Subcutaneous abdominal adipose tissue (tissue), 5 donors: Measurements from ENCODE around the gene TWF2.

Source experiments
- H3K27ac ChIP-seq: one replicate; pipeline ENCODE4 v1.7.0; 2013; ENCODE audit warnings: low read depth, mild to moderate bottlenecking, inconsistent platforms, low read length, moderate library complexity
- H3K27me3 ChIP-seq, 5 donors: one replicate each; pipeline ENCODE4 v1.7.0; 2013; ENCODE audit warnings: low read length in 5 of 5, inconsistent platforms in 1 of 5; ENCODE audit not compliant: control insufficient read depth in 5 of 5, insufficient read depth in 4 of 5
- H3K36me3 ChIP-seq, 5 donors: one replicate each; pipeline ENCODE4 v1.7.0; 2013; ENCODE audit warnings: low read length in 5 of 5; ENCODE audit not compliant: control insufficient read depth in 5 of 5, insufficient read depth in 5 of 5
- H3K4me1 ChIP-seq, 5 donors: one replicate each; pipeline ENCODE4 v1.7.0; 2013; ENCODE audit warnings: low read length in 5 of 5, mild to moderate bottlenecking in 3 of 5, moderate library complexity in 1 of 5; ENCODE audit not compliant: control insufficient read depth in 5 of 5, insufficient read depth in 5 of 5
- H3K4me3 ChIP-seq, 5 donors: one replicate each; pipeline ENCODE4 v1.7.0; 2013; ENCODE audit warnings: low read length in 5 of 5, low read depth in 1 of 5
- H3K9ac ChIP-seq, 5 donors: one replicate each; pipeline ENCODE4 v1.7.0; 2013; ENCODE audit warnings: low read length in 5 of 5, mild to moderate bottlenecking in 4 of 5, moderate library complexity in 3 of 5
- H3K9me3 ChIP-seq, 5 donors: one replicate each; pipeline ENCODE4 v1.7.0; 2013; ENCODE audit warnings: low read length in 5 of 5; ENCODE audit not compliant: control insufficient read depth in 5 of 5
- donor health status: healthy.
- donor health status: healthy.
- donor health status: healthy.
- donor health status: healthy.
- donor health status: healthy.

The TWF2 gene

GRCh38 chr3:52248816-52249547 is 10.0 kb upstream of the TWF2 start:
- Histone ChIP-seq H3K4me3 (no peak overlapping the region), H3K27me3 (no peaks in the 10 kb centered on the region), H3K4me1 (peaks cover 5 to 50% (median 42%) of the 10 kb centered on the region in 5 donors), H3K27ac (no peak overlapping the region), H3K9me3 (no peaks in the 10 kb centered on the region), H3K36me3 (peaks cover 0 to 55% (median 44%) of the 10 kb centered on the region in 5 donors), H3K9ac (no peak overlapping the region)

- Histone ChIP-seq H3K27me3 (no peaks in the 10 kb centered on the region), H3K9me3 (peaks cover 0 to 3% (median 0%) of the 10 kb centered on the region in 5 donors), H3K4me1 (peaks cover 5 to 48% (median 38%) of the 10 kb centered on the region in 5 donors), H3K4me3 (no peak overlapping the region), H3K27ac (no peak overlapping the region), H3K9ac (peak overlapping the region in 1 of 5 donors; percentile 21), H3K36me3 (peaks cover 0 to 47% (median 37%) of the 10 kb centered on the region in 5 donors)
Measured at GRCh38 chr3:52248165-52248541, 9.2 kb upstream of the TWF2 start.

GRCh38 chr3:52247409-52248164 is 8.6 kb upstream of the TWF2 start:
- peaks cover 5 to 45% (median 35%) of the 10 kb centered on the region in 5 donors for H3K4me1 ChIP-seq
- H3K36me3 ChIP-seq: peaks cover 0 to 45% (median 34%) of the 10 kb centered on the region in 5 donors
- H3K27ac ChIP-seq: no peak overlapping the region
- H3K9ac ChIP-seq: peak overlapping the region in 1 of 5 donors; percentile 21
- no peaks in the 10 kb centered on the region for H3K27me3 ChIP-seq
- peaks cover 0 to 3% (median 0%) of the 10 kb centered on the region in 5 donors for H3K9me3 ChIP-seq
- peak overlapping the region in 2 of 5 donors; percentile 69 to 77 for H3K4me3 ChIP-seq

GRCh38 chr3:52246728-52247408 is 7.9 kb upstream of the TWF2 start:
- peak overlapping the region; percentile 69 to 78 (median 73) for H3K4me3 ChIP-seq
- H3K4me1 ChIP-seq: peaks cover 5 to 45% (median 35%) of the 10 kb centered on the region in 5 donors

GRCh38 chr3:52246264-52246620 is 7.3 kb upstream of the TWF2 start:
- H3K27me3 ChIP-seq: no peaks in the 10 kb centered on the region
- peaks cover 0 to 36% (median 28%) of the 10 kb centered on the region in 5 donors for H3K36me3 ChIP-seq
- peak overlapping the region; percentile 65 for H3K27ac ChIP-seq
- peaks cover 0 to 3% (median 0%) of the 10 kb centered on the region in 5 donors for H3K9me3 ChIP-seq
- peak overlapping the region; percentile 50 to 79 (median 73) for H3K9ac ChIP-seq
- H3K4me3 ChIP-seq: peak overlapping the region; percentile 69 to 78 (median 73)
- peaks cover 5 to 45% (median 35%) of the 10 kb centered on the region in 5 donors for H3K4me1 ChIP-seq

More at GRCh38 chr3:52246728-52247408, 7.9 kb upstream of the TWF2 start:
- H3K27ac ChIP-seq: peak overlapping the region; percentile 65
- H3K27me3 ChIP-seq: no peaks in the 10 kb centered on the region
- peaks cover 0 to 3% (median 0%) of the 10 kb centered on the region in 5 donors for H3K9me3 ChIP-seq
- H3K9ac ChIP-seq: peak overlapping the region in 2 of 5 donors; percentile 73 to 78
- H3K36me3 ChIP-seq: peaks cover 0 to 42% (median 30%) of the 10 kb centered on the region in 5 donors

GRCh38 chr3:52245322-52246263 is 6.6 kb upstream of the TWF2 start, which contains the start of gene PPM1M:
PPM1M (plus strand) TSS chr3:52245759; CDS start chr3:52245825, 66 bp downstream.
- H3K4me1 ChIP-seq: peaks cover 5 to 50% (median 38%) of the 10 kb centered on the region in 5 donors

GRCh38 chr3:52243791-52244628 is 5.1 kb upstream of the TWF2 start:
- H3K27ac ChIP-seq: peak overlapping the region; percentile 30
- H3K9ac ChIP-seq: no peak overlapping the region
- peaks cover 0 to 14% (median 13%) of the 10 kb centered on the region in 5 donors for H3K36me3 ChIP-seq
- peak overlapping the region in 1 of 5 donors; percentile 17 for H3K4me3 ChIP-seq
- peaks cover 5 to 65% (median 47%) of the 10 kb centered on the region in 5 donors for H3K4me1 ChIP-seq
- peaks cover 0 to 3% (median 0%) of the 10 kb centered on the region in 5 donors for H3K9me3 ChIP-seq
- no peaks in the 10 kb centered on the region for H3K27me3 ChIP-seq

More at GRCh38 chr3:52245322-52246263, 6.6 kb upstream of the TWF2 start, which contains the start of gene PPM1M:
- Histone ChIP-seq H3K9me3 (peaks cover 0 to 3% (median 0%) of the 10 kb centered on the region in 5 donors), H3K4me3 (peak within 1 kb of the TSS; percentile 69 to 78 (median 77)), H3K27me3 (no peaks in the 10 kb centered on the region), H3K27ac (peak within 1 kb of the TSS; percentile 65), H3K9ac (peak within 1 kb of the TSS; percentile 66 to 79 (median 78)), H3K36me3 (peaks cover 0 to 30% (median 26%) of the 10 kb centered on the region in 5 donors)

GRCh38 chr3:52242039-52242438 is 3.1 kb upstream of the TWF2 start:
- Histone ChIP-seq H3K4me3 (no peak overlapping the region), H3K36me3 (no peaks in the 10 kb centered on the region), H3K27me3 (no peaks in the 10 kb centered on the region), H3K27ac (no peak overlapping the region), H3K4me1 (peaks cover 12 to 73% (median 61%) of the 10 kb centered on the region in 5 donors), H3K9me3 (peaks cover 0 to 3% (median 0%) of the 10 kb centered on the region in 5 donors), H3K9ac (no peak overlapping the region)
